ENCODE data around the gene ATF6.

DNA sequence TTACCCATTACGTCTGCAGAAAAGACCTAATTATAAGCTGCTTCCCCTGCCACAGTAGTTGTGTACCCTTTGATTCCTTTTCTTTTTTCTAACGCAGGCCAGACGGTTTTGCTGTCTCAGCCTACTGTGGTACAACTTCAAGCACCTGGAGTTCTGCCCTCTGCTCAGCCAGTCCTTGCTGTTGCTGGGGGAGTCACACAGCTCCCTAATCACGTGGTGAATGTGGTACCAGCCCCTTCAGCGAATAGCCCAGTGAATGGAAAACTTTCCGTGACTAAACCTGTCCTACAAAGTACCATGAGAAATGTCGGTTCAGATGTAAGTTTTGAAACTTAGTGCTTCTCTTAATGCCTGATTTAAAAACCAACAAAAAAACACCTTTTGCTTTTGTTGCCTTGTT, 35.8 kb downstream of the ATF6 start:
- no peak for TF ChIP-seq EZH2 (IDR thresholded peaks at IDR 0.05; ENCODE audit: borderline replicate concordance, insufficient read depth, low read depth, low read length, poor library complexity, severe bottlenecking)
- TF ChIP-seq, protein P1, sequence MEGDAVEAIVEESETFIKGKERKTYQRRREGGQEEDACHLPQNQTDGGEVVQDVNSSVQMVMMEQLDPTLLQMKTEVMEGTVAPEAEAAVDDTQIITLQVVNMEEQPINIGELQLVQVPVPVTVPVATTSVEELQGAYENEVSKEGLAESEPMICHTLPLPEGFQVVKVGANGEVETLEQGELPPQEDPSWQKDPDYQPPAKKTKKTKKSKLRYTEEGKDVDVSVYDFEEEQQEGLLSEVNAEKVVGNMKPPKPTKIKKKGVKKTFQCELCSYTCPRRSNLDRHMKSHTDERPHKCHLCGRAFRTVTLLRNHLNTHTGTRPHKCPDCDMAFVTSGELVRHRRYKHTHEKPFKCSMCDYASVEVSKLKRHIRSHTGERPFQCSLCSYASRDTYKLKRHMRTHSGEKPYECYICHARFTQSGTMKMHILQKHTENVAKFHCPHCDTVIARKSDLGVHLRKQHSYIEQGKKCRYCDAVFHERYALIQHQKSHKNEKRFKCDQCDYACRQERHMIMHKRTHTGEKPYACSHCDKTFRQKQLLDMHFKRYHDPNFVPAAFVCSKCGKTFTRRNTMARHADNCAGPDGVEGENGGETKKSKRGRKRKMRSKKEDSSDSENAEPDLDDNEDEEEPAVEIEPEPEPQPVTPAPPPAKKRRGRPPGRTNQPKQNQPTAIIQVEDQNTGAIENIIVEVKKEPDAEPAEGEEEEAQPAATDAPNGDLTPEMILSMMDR (IDR thresholded peaks at IDR 0.05): no peak
